Choroid plexus epithelial cell (primary cell): ENCODE data around the gene KRTAP4-8.

Experiments used
- DNase-seq: peaks from one replicate; pipeline ENCODE4 v3.0.0-alpha.2; 2010; ENCODE audit warnings: low read depth
- H3K4me3 ChIP-seq: 2 replicates; pipeline ENCODE4 v1.5.1; 2011; ENCODE audit warnings: low read depth, mild to moderate bottlenecking, control low read depth, low read length, moderate library complexity
- CTCF ChIP-seq: conservative IDR thresholded peaks from 2 replicates; pipeline ENCODE4 v1.5.1; 2011; ENCODE audit warnings: low read depth, mild to moderate bottlenecking, control low read depth, inconsistent platforms, low read length, moderate library complexity

Gene KRTAP4-8

GRCh38 chr17:41082626-41083025 lies 15.3 kb downstream of the KRTAP4-8 start:
- H3K4me3 ChIP-seq: no peak overlapping the region
- TF ChIP-seq CTCF: no peak
- no peak for DNase-seq

GRCh38 chr17:41076788-41077187 lies 21.2 kb downstream of the KRTAP4-8 start:
- no peak overlapping the region for H3K4me3 ChIP-seq
- DNase-seq: no peak
- TF ChIP-seq CTCF: no peak

GRCh38 chr17:41073676-41074075 lies 24.3 kb downstream of the KRTAP4-8 start:
- TF ChIP-seq CTCF: no peak
- no peak overlapping the region for H3K4me3 ChIP-seq
- DNase-seq: no peak

GRCh38 chr17:41071606-41072360 lies 26.2 kb downstream of the KRTAP4-8 start:
- no peak for TF ChIP-seq CTCF
- DNase-seq: no peak
- no peak overlapping the region for H3K4me3 ChIP-seq

GRCh38 chr17:41069031-41069430 lies 28.9 kb downstream of the KRTAP4-8 start:
- TF ChIP-seq CTCF: no peak
- no peak overlapping the region for H3K4me3 ChIP-seq
- no peak for DNase-seq

- H3K4me3 ChIP-seq: no peak overlapping the region
- no peak for DNase-seq
- no peak for TF ChIP-seq CTCF
These were observed 30.7 kb downstream of the KRTAP4-8 start for GRCh38 chr17:41067281-41067680.
